K562 (cell line): ENCODE measurements around the gene GRIK1. TPM values are rescaled to one million over a fixed set of nuclear protein-coding genes. Genes with fewer than 3 reads are reported as not detected.

Experiments used
- ATAC-seq: fragments of 200-7000 bp; cut with Tn5 transposase; 3 replicates; pipeline ENCODE4 v1.9.1; 2020; ENCODE audit warnings: moderate library complexity
- BruUV-seq: library from RNA; stranded (reverse); fragments of 400-500 nt; replicated peaks from 2 replicates; lab custom pipeline; 2021; lab: Mats Ljungman, UMichigan
- CTCF ChIA-PET: fragments of 300-600 bp; formaldehyde crosslinking; extraction: SDS; loops from one replicate; lab custom pipeline; 2021; ENCODE audit warnings: low intra/inter-chr PET ratio; lab: Yijun Ruan, JAX
- POLR2A ChIA-PET: fragments of 300-600, 350-650 bp; sonication (Branson Sonifier 250); formaldehyde crosslinking; extraction: SDS; loops from one replicate; lab custom pipeline; 2021; ENCODE audit warnings: antibody characterized with exemption, inconsistent platforms; lab: Yijun Ruan, JAX
- DNase-seq, 4 experiments: peaks; one replicate each; pipeline versions ENCODE4 v3.0.0 to v3.0.0-alpha.2; 2011 to 2018; ENCODE audit warnings: low spot score in 3 of 4, mixed read lengths in 3 of 4; ENCODE audit errors: extremely low read depth in 1 of 4
- FAIRE-seq: peaks from 2 replicates; lab custom pipeline; 2011; peaks lifted over from hg19 to GRCh38; lab: Jason Lieb, UNC
- H2AFZ ChIP-seq: 2 replicates; pipeline ENCODE4 v1.6.0; 2011; ENCODE audit warnings: low read depth, low read length, control low read depth, inconsistent platforms
- H3K27ac ChIP-seq: fragments of 200-600 bp; 3 replicates; pipeline ENCODE4 v1.8.0; 2011; ENCODE audit warnings: low read depth, mild to moderate bottlenecking, control low read depth, inconsistent platforms, low read length, moderate library complexity, mixed read lengths; ENCODE audit errors: extremely low read depth
- H3K27me3 ChIP-seq, 2 experiments: fragments of 300-600 bp in 1 of 2; 2 replicates in 1 of 2; 3 replicates in 1 of 2; pipeline versions ENCODE4 v1.6.0 to v1.8.0; 2011; ENCODE audit warnings: inconsistent platforms in 2 of 2, low read length in 2 of 2, mild to moderate bottlenecking in 1 of 2, mixed read lengths in 1 of 2, moderate library complexity in 1 of 2; ENCODE audit not compliant: control insufficient read depth in 2 of 2, insufficient read depth in 2 of 2
- H3K36me3 ChIP-seq: fragments of 300-600 bp; 3 replicates; pipeline ENCODE4 v1.8.0; 2011; ENCODE audit warnings: mild to moderate bottlenecking, low read length, inconsistent platforms; ENCODE audit not compliant: control insufficient read depth, insufficient read depth
- H3K4me1 ChIP-seq, 2 experiments: fragments of 200-600 bp in 1 of 2; replicated peaks in 1 of 2; 2 replicates in 1 of 2; 3 replicates in 1 of 2; pipeline versions ENCODE4 v1.5.1 to v1.8.0; 2011; ENCODE audit warnings: inconsistent platforms in 2 of 2, low read length in 2 of 2, mild to moderate bottlenecking in 1 of 2, mixed read lengths in 1 of 2, moderate library complexity in 1 of 2; ENCODE audit not compliant: control insufficient read depth in 2 of 2, insufficient read depth in 2 of 2
- H3K4me2 ChIP-seq: 2 replicates; pipeline ENCODE4 v1.6.1; 2011; ENCODE audit warnings: low read length, control low read depth, inconsistent platforms, mixed read lengths; ENCODE audit not compliant: insufficient read depth
- H3K4me3 ChIP-seq: fragments of 200-600 bp; sonication (generic), shearing (Covaris generic); 2 replicates; pipeline ENCODE4 v1.5.1; 2016; ENCODE audit warnings: control low read depth, inconsistent platforms
- H3K79me2 ChIP-seq: fragments of 200-600 bp; 3 replicates; pipeline ENCODE4 v1.8.0; 2011; ENCODE audit warnings: low read length, inconsistent platforms; ENCODE audit not compliant: control insufficient read depth, insufficient read depth
- H3K9ac ChIP-seq, 2 experiments: 2 replicates each; pipeline versions ENCODE4 v1.6.0 to v1.6.1; 2011; ENCODE audit warnings: low read depth in 2 of 2, low read length in 2 of 2, control low read depth in 1 of 2, inconsistent platforms in 1 of 2, mild to moderate bottlenecking in 1 of 2, mixed read lengths in 1 of 2; ENCODE audit not compliant: insufficient read depth in 1 of 2
- H3K9me1 ChIP-seq: one replicate; pipeline ENCODE4 v1.6.0; 2011; ENCODE audit warnings: inconsistent platforms, mild to moderate bottlenecking, low read length, moderate library complexity; ENCODE audit not compliant: control insufficient read depth, insufficient read depth
- H3K9me3 ChIP-seq: replicated peaks from 2 replicates; pipeline ENCODE4 v1.5.1; 2011; ENCODE audit warnings: low read depth, low read length, inconsistent platforms; ENCODE audit not compliant: control insufficient read depth, insufficient read depth
- H4K20me1 ChIP-seq: replicated peaks from 2 replicates; pipeline ENCODE4 v1.6.1; 2011; ENCODE audit warnings: low read length, inconsistent platforms, mixed read lengths; ENCODE audit not compliant: control insufficient read depth, insufficient read depth
- CSDE1 ChIP-seq, 2 experiments: fragments of 450-650 bp; IDR thresholded peaks; 2 replicates each; pipeline ENCODE4 v1.6.1; 2016; ENCODE audit warnings: mild to moderate bottlenecking in 1 of 2
- GABPB1 ChIP-seq: sonication (generic); formaldehyde crosslinking; IDR thresholded peaks from 2 replicates; pipeline ENCODE4 v1.8.0; 2022; ENCODE audit warnings: mild to moderate bottlenecking, missing genetic modification reagents
- MCM2 ChIP-seq: fragments of 450-650 bp; IDR thresholded peaks from 2 replicates; pipeline ENCODE4 v1.6.1; 2017; ENCODE audit warnings: low read depth, mild to moderate bottlenecking
- NR4A1 ChIP-seq, 2 experiments: fragments of 250-450 bp in 1 of 2; fragments of 450-650 bp in 1 of 2; sonication (Bioruptor Pico) in 1 of 2; IDR thresholded peaks; 2 replicates each; pipeline versions ENCODE4 v1.4.0 to v1.6.1; 2016 to 2020; ENCODE audit warnings: mild to moderate bottlenecking in 2 of 2, missing compliant biosample characterization in 1 of 2, missing genetic modification characterization in 1 of 2, moderate library complexity in 1 of 2
- PHF21A ChIP-seq: fragments of 450-650 bp; IDR thresholded peaks from 2 replicates; pipeline ENCODE4 v1.6.1; 2017; ENCODE audit warnings: low read depth, borderline replicate concordance
- PTBP1 ChIP-seq: fragments of 200-400 bp; formaldehyde crosslinking; IDR thresholded peaks from 2 replicates; pipeline ENCODE4 v1.6.1; 2017; ENCODE audit warnings: low read depth, low read length
- SP1 ChIP-seq: sonication (generic); formaldehyde crosslinking; IDR thresholded peaks from 2 replicates; pipeline ENCODE4 v1.8.1; 2022; ENCODE audit warnings: mild to moderate bottlenecking, missing genetic modification reagents
- ZNF436 ChIP-seq: fragments of 250-450, 450-650 bp; sonication (Bioruptor Pico); formaldehyde crosslinking; IDR thresholded peaks from 2 replicates; pipeline ENCODE4 v1.7.0; 2020; ENCODE audit warnings: mild to moderate bottlenecking
- ZNF696 ChIP-seq: fragments of 250-450 bp; sonication (Bioruptor Pico); conservative IDR thresholded peaks from 2 replicates; pipeline ENCODE4 v1.4.0; 2020; ENCODE audit warnings: mild to moderate bottlenecking, moderate library complexity
- WGBS: fragments of 100-300 bp; shearing (Covaris generic); methylation state at CpG from one replicate; pipeline ENCODE4 v1.1.6; 2016; ENCODE audit warnings: low coverage, mixed read lengths; ENCODE audit not compliant: insufficient coverage; ENCODE audit errors: missing lambda C conversion rate; 5-methylcytosine and 5-hydroxymethylcytosine counted together
- in situ Hi-C: fragments of 300-500 bp; cut with MboI; formaldehyde crosslinking; loops from 4 replicates; pipeline ENCODE4 v1.15.0; 2018; ENCODE audit warnings: inconsistent platforms, mixed read lengths
- intact Hi-C: fragments of 100-400 bp; cut with micrococcal nuclease; formaldehyde crosslinking; loops from 2 replicates; pipeline ENCODE4 v1.14.2; 2022
- polyA plus RNA-seq, 8 experiments: library from polyadenylated mRNA; depleted of rRNA in 4 of 8; stranded (reverse) in 5 of 8; unstranded in 3 of 8; fragments of >200 nt; fragmentation: Nextera tagmentation in 2 of 8; fragmentation: Illumina TruSeq in 1 of 8; extraction: Ambion mirVana in 2 of 8; extraction: Trizol in 1 of 8; gene quantifications; 2 replicates each; pipeline versions ENCODE4 v1.2.1 to v1.2.3, GENCODE V29; 2011 to 2014; ENCODE audit warnings: inconsistent platforms in 1 of 8, missing spikeins in 1 of 8
- total RNA-seq, 7 experiments: library from RNA; depleted of rRNA in 6 of 7; stranded (reverse); fragments of >200 nt in 6 of 7; fragmentation: Illumina TruSeq in 2 of 7; extraction: Trizol in 2 of 7; gene quantifications; 2 replicates each; pipeline versions ENCODE4 v1.2.1 to v1.2.3, GENCODE V29; 2011 to 2021; ENCODE audit warnings: low replicate concordance in 1 of 7
- TF ChIP-seq, protein P1 (sequence below): fragments of 450-650 bp; IDR thresholded peaks from 2 replicates; pipeline ENCODE4 v1.6.1; 2017; ENCODE audit warnings: antibody characterized with exemption, mild to moderate bottlenecking
- TF ChIP-seq, protein P2 (sequence below): fragments of 450-650 bp; formaldehyde crosslinking; IDR thresholded peaks from 2 replicates; pipeline ENCODE4 v1.4.0; 2022; ENCODE audit warnings: missing genetic modification characterization
- TF ChIP-seq, protein P3 (sequence below): fragments of 450-650 bp; IDR thresholded peaks from 2 replicates; pipeline ENCODE4 v1.6.1; 2017; ENCODE audit warnings: antibody characterized with exemption

Gene GRIK1
- total and polyA plus RNA-seq, 9 of the 15 experiments (the other 6 are each of a cell fraction or from before 2014, with no cell fraction given): 0.17 to 2.8 (median 0.53) TPM

DNA sequence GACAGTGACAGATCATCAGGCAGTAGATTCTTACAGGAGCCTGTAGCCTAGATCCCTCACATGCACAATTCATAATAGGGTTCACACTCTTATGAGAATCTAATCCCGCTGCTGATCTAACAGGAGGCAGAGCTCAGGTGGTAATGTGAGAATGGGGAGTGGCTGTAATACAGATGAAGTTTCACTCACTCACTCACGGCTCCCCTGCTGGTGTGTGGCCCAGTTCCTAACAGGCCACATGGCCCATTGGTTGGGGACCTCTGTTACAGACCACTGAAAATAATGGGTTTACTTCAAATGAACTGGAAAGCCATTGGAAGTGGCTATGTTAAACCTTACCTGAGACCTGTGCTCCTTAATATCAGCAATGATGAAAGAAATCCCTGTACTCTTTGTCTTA, 151.0 kb downstream of the GRIK1 start:
- POLR2A ChIA-PET: interaction anchor here (0.6 kb wide), 1 partner anchor 25 kb away, joined by 3 read pairs; no protein-coding TSS in a partner anchor
- intact Hi-C loops (loop anchor here (10.0 kb wide), 1 partner anchor 314 kb away; no protein-coding TSS in a partner anchor), in situ Hi-C loops (no loop called here)
- H3K27ac ChIP-seq: no peak overlapping the region
- H3K4me1 ChIP-seq: peaks cover 0 to 3% of the 10 kb centered on the region in 2 experiments; a peak in 3 of 5 replicates
- DNase-seq (no peak), ATAC-seq (peak; percentile 53), FAIRE-seq (no peak)
- no peaks in the 10 kb centered on the region for H4K20me1 ChIP-seq
- no peak overlapping the region for H3K4me2 ChIP-seq
- no peaks in the 10 kb centered on the region for H3K27me3 ChIP-seq
- no peaks in the 10 kb centered on the region for H3K79me2 ChIP-seq
- BruUV-seq: no TSS peak
- CTCF ChIA-PET: no interaction called here
- peak overlapping the region; percentile 61 for H2AFZ ChIP-seq
- no peaks in the 10 kb centered on the region for H3K36me3 ChIP-seq
- no peak overlapping the region for H3K4me3 ChIP-seq
- H3K9ac ChIP-seq: no peak overlapping the region
- no peaks in the 10 kb centered on the region for H3K9me3 ChIP-seq
- WGBS: 8% methylated on average over 2 of the region's 2 CpGs
- no peaks in the 10 kb centered on the region for H3K9me1 ChIP-seq
- TF ChIP-seq ZNF696: no peak
- TF ChIP-seq GABPB1 (CRISPR knock-in tag): no peak
- no peak for TF ChIP-seq MCM2
- no peak for TF ChIP-seq SP1
- TF ChIP-seq, protein P1, sequence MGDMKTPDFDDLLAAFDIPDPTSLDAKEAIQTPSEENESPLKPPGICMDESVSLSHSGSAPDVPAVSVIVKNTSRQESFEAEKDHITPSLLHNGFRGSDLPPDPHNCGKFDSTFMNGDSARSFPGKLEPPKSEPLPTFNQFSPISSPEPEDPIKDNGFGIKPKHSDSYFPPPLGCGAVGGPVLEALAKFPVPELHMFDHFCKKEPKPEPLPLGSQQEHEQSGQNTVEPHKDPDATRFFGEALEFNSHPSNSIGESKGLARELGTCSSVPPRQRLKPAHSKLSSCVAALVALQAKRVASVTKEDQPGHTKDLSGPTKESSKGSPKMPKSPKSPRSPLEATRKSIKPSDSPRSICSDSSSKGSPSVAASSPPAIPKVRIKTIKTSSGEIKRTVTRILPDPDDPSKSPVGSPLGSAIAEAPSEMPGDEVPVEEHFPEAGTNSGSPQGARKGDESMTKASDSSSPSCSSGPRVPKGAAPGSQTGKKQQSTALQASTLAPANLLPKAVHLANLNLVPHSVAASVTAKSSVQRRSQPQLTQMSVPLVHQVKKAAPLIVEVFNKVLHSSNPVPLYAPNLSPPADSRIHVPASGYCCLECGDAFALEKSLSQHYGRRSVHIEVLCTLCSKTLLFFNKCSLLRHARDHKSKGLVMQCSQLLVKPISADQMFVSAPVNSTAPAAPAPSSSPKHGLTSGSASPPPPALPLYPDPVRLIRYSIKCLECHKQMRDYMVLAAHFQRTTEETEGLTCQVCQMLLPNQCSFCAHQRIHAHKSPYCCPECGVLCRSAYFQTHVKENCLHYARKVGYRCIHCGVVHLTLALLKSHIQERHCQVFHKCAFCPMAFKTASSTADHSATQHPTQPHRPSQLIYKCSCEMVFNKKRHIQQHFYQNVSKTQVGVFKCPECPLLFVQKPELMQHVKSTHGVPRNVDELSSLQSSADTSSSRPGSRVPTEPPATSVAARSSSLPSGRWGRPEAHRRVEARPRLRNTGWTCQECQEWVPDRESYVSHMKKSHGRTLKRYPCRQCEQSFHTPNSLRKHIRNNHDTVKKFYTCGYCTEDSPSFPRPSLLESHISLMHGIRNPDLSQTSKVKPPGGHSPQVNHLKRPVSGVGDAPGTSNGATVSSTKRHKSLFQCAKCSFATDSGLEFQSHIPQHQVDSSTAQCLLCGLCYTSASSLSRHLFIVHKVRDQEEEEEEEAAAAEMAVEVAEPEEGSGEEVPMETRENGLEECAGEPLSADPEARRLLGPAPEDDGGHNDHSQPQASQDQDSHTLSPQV: no peak
- TF ChIP-seq, protein P2, sequence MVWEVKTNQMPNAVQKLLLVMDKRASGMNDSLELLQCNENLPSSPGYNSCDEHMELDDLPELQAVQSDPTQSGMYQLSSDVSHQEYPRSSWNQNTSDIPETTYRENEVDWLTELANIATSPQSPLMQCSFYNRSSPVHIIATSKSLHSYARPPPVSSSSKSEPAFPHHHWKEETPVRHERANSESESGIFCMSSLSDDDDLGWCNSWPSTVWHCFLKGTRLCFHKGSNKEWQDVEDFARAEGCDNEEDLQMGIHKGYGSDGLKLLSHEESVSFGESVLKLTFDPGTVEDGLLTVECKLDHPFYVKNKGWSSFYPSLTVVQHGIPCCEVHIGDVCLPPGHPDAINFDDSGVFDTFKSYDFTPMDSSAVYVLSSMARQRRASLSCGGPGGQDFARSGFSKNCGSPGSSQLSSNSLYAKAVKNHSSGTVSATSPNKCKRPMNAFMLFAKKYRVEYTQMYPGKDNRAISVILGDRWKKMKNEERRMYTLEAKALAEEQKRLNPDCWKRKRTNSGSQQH: no peak
- no peak for TF ChIP-seq NR4A1 (CRISPR knock-in tag; IDR thresholded peaks at IDR 0.05)
- no peak for TF ChIP-seq NR4A1 (tag; IDR thresholded peaks at IDR 0.05)
- no peak for TF ChIP-seq CSDE1 (IDR thresholded peaks at IDR 0.05)
- TF ChIP-seq ZNF436: no peak
- no peak for TF ChIP-seq PHF21A
- TF ChIP-seq PTBP1: no peak
- TF ChIP-seq, protein P3, sequence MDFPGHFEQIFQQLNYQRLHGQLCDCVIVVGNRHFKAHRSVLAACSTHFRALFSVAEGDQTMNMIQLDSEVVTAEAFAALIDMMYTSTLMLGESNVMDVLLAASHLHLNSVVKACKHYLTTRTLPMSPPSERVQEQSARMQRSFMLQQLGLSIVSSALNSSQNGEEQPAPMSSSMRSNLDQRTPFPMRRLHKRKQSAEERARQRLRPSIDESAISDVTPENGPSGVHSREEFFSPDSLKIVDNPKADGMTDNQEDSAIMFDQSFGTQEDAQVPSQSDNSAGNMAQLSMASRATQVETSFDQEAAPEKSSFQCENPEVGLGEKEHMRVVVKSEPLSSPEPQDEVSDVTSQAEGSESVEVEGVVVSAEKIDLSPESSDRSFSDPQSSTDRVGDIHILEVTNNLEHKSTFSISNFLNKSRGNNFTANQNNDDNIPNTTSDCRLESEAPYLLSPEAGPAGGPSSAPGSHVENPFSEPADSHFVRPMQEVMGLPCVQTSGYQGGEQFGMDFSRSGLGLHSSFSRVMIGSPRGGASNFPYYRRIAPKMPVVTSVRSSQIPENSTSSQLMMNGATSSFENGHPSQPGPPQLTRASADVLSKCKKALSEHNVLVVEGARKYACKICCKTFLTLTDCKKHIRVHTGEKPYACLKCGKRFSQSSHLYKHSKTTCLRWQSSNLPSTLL: no peak
